ENCODE measurements around the gene RIMKLB.
"Not testable (repeated sequence)": the region's sequence is repeated elsewhere in the genome, so short reads cannot be mapped to it uniquely, and the experiment has no call there.

Gene RIMKLB

GRCh38 chr12:8773461-8773860 lies 75.7 kb downstream of the RIMKLB start:
- DNase-seq (ENCODE audit: low spot score), result no peak

- no peak for DNase-seq (ENCODE audit: low spot score)
Observed at GRCh38 chr12:8779281-8779680, 81.5 kb downstream of the RIMKLB start.

- no peak for DNase-seq (ENCODE audit: low spot score)
Observed at GRCh38 chr12:8779862-8780261, 82.1 kb downstream of the RIMKLB start.

DNA sequence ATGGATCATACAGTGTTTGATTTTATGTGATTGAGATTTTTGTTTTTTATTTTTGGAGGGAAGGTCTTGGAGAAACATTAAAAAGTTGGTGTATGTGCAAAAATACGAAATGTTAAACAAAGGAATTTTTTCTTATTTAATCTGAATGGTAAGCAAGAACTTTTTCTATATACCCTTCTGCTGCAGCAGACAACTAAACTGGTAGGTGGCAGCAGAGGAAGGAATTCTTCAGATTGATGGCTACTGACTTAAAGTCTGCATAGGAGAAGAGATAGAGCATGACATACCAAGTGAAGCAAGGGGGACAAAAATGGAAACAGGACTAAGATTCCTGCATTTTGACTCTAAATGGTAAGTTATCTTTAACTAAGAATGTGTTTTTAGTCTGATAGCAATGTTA lies 82.6 kb downstream of the RIMKLB start:
- peak; percentile 34 for DNase-seq (ENCODE audit: low spot score)

- no peak for DNase-seq (ENCODE audit: low spot score)
Observed at GRCh38 chr12:8781381-8782127, 83.8 kb downstream of the RIMKLB start.

DNA sequence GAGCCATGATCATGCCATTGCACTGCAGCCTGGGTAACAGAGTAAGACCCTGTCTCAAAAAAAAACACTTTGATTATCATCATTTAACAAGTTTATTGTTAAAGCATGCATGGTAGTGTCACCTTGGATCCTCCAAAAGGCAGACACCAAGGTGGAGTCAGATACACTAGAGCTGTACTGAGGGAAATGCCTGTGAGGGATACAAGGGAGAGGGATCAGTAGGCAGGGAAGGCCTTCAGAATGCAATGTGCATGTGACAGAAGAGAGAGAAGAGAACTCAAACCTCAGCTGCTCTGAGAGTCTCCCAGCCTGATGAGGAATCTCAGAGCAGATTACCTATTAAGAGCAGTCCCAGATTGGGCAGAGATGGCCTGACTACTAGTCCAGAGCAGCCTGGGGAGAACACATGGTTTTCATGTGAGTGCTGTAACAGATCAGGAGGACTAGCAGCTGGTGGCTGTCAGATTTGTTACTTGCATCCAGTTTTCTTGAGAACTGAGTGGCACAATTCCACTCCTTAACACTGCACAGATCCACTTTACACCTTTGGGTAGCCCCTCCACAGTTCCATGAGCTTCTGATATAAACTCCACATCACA lies 86.6 kb downstream of the RIMKLB start:
- no peak for DNase-seq (ENCODE audit: low spot score)

DNA sequence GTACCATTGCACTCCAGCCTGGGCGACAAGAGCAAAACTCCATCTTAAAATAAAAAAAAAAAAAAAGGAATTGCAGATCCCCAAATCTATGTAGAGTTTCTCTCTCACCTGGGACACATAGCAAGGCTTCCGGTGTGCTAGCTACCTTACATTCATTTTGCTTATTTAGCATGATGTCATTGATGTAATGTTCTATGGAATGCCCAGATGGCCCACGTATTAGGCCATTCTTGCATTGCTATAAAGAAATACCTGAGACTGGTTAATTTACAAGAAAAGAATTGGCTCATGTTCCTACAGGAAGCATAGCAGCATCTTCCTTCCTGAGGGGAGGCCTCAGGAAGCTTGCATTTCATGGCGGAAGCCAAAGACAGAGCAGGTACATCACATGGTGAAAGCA lies 87.7 kb downstream of the RIMKLB start:
- DNase-seq (ENCODE audit: low spot score), result no peak

GRCh38 chr12:8787206-8787605 lies 89.4 kb downstream of the RIMKLB start:
- not testable (repeated sequence) for DNase-seq (ENCODE audit: low spot score)

- not testable (repeated sequence) for DNase-seq (ENCODE audit: low spot score)
Observed at GRCh38 chr12:8788706-8789105, 90.9 kb downstream of the RIMKLB start.

DNA sequence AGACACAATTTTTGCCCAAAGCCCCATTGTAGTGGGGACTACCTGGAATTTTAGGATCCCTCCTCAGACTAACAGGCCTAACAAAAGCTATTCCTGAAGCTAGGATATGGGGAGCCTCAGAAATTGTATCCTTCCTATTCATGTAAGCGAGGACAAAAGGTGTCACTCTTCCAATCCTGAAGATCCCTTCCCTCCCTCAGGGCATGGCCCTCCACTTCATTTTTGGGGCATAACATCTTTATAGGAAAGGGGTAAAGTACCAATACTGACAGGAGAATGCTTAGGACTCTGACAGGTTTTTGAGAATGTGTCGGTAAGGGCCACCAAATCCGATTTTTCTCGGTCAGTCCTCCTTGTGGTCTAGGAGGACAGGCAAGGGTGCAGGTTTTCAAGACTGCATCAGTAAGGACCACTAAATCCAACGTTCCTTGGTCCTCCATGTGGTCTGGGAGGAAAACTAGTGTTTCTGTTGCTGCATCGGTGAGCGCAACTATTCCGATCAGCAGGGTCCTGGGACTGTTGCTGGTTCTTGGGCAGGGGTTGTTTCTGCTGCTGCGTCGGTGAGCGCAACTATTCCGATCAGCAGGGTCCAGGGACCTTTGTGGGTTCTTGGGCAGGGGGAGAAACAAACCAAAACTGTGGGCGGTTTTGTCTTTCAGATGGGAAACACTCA lies 91.7 kb downstream of the RIMKLB start:
- DNase-seq (ENCODE audit: low spot score), result not testable (repeated sequence)

DNA sequence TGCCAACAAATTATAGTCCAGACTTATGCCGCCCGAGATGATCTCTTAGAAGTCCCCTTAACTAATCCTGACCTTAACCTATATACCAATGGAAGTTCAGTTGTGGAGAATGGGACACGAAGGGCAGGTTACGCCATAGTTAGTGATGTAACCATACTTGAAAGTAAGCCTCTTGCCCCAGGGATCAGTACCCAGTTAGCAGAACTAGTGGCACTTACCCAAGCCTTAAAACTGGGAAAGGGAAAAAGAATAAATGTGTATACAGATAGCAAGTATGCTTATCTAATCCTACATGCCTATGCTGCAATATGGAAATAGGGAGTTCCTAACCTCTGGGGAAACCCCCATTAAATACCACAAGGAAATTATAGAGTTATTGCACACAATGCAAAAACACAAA lies 95.4 kb downstream of the RIMKLB start:
- not testable (repeated sequence) for DNase-seq (ENCODE audit: low spot score)

DNA sequence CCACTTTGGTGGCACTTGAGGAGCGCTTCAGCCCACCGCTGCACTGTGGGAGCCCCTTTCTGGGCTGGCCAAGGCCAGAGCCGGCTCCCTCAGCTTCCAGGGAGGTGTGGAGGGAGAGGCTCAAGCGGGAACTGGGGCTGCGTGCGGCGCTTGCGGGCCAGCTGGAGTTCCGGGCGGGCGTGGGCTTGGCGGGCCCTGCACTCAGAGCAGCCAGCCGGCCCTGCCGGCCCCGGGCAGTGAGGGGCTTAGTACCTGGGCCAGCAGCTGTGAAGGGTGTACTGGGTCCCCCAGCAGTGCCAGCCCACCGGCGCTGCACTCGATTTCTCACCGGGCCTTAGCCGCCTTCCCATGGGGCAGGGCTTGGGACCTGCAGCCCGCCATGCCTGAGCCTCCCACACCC lies 96.8 kb downstream of the RIMKLB start:
- DNase-seq (ENCODE audit: low spot score), result not testable (repeated sequence)

GRCh38 chr12:8796831-8797626 lies 99.2 kb downstream of the RIMKLB start:
- no peak for DNase-seq (ENCODE audit: low spot score)

GRCh38 chr12:8801213-8801612 lies 103.4 kb downstream of the RIMKLB start:
- not testable (repeated sequence) for DNase-seq (ENCODE audit: low spot score)

DNA sequence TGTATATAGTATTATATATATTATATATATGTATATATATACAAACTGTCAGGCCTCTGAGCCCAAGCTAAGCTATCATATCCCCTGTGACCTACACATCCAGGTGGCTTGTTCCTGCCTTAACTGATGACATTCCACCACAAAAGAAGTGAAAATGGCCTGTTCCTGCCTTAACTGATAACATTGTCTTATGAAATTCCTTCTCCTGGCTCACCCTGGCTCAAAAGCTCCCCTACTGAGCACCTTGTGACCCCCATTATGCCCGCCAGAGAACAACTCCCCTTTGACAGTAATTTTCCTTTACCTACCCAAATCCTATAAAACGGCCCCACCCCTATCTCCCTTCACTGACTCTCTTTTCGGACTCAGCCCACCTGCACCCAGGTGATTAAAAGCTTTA lies 107.0 kb downstream of the RIMKLB start:
- not testable (repeated sequence) for DNase-seq (ENCODE audit: low spot score)

- DNase-seq (ENCODE audit: low spot score), result not testable (repeated sequence)
Observed at GRCh38 chr12:8805487-8805886, 107.7 kb downstream of the RIMKLB start.

DNA sequence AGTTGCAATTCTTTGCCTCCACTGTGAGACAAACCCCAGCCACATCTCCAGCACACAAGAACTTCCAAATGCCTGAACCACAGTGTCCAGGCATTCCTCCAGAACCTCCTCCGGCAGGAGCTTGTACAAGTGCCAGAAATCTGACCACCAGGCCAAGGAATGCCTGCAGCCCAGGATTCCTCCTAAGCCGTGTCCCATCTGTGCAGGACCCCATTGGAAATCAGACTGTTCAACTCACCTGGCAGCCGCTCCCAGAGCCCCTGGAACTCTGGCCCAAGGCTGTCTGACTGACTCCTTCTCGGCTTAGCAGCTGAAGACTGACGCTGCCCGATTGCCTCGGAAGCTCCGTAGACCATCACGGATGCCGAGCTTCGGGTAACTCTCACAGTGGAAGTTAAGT lies 109.3 kb downstream of the RIMKLB start:
- not testable (repeated sequence) for DNase-seq (ENCODE audit: low spot score)

GRCh38 chr12:8810112-8810511 lies 112.3 kb downstream of the RIMKLB start:
- DNase-seq (ENCODE audit: low spot score), result not testable (repeated sequence)

DNA sequence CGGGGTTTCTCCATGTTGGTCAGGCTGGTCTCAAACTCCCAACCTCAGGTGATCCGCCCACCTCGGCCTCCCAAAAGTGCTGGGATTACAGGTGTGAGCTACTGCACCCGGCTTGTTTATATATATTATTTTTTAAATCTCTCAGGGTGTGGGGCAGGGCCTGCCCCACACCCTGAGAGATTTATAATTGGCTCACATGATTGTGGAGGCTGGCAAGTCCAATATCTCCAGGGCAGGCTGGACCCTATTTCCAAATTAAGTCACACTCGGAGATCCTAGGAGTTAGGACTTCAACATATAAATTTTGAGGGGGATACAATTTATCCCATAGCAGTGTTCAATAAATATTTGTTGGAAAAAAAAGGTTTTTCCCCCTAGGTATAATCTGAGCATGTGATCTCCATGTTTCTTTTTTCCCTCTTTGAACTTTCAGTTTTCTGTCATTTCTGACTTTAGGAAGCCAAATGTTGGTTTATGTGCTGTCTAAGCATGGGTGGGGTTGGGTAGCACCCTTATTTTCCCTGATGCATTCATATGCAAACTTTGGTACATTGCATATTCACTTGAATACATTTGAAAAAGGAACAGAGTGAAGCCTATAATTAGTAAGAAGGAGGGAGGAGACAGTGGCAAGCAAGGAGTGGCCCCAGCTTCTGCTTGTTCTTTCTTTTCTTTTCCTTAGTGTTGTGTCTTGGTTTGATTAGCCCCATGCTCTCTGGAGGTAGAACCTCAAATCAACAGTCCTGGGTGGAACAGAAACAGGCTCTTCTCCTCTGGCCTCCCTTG lies 116.0 kb downstream of the RIMKLB start:
- no peak for DNase-seq (ENCODE audit: low spot score)

- no peak for DNase-seq (ENCODE audit: low spot score)
Observed at GRCh38 chr12:8816448-8817050, 118.8 kb downstream of the RIMKLB start.

GRCh38 chr12:8817856-8818255 lies 120.1 kb downstream of the RIMKLB start:
- DNase-seq (ENCODE audit: low spot score), result peak; percentile 69
